Stimulated activated CD8-positive, alpha-beta memory T cell treated with anti-CD3 and anti-CD28 coated beads, Interleukin-4, amount 100 ng/mL, for 24 hours (primary cell): ENCODE measurements around the gene ARHGEF19.
A peak's percentile ranks its signal among the peaks of the same experiment; 100 is the strongest.
"Not testable (repeated sequence)": the region's sequence is repeated elsewhere in the genome, so short reads cannot be mapped to it uniquely, and the experiment has no call there.

Experiments used
- DNase-seq: peaks from one replicate; pipeline ENCODE4 v3.0.0-alpha.2; 2020; ENCODE audit warnings: low read depth

Gene ARHGEF19

GRCh38 chr1:16181887-16182719 is 30.3 kb downstream of the ARHGEF19 start:
- DNase-seq, result no peak

- no peak for DNase-seq
Observed at GRCh38 chr1:16180291-16180824, 32.1 kb downstream of the ARHGEF19 start.

DNA sequence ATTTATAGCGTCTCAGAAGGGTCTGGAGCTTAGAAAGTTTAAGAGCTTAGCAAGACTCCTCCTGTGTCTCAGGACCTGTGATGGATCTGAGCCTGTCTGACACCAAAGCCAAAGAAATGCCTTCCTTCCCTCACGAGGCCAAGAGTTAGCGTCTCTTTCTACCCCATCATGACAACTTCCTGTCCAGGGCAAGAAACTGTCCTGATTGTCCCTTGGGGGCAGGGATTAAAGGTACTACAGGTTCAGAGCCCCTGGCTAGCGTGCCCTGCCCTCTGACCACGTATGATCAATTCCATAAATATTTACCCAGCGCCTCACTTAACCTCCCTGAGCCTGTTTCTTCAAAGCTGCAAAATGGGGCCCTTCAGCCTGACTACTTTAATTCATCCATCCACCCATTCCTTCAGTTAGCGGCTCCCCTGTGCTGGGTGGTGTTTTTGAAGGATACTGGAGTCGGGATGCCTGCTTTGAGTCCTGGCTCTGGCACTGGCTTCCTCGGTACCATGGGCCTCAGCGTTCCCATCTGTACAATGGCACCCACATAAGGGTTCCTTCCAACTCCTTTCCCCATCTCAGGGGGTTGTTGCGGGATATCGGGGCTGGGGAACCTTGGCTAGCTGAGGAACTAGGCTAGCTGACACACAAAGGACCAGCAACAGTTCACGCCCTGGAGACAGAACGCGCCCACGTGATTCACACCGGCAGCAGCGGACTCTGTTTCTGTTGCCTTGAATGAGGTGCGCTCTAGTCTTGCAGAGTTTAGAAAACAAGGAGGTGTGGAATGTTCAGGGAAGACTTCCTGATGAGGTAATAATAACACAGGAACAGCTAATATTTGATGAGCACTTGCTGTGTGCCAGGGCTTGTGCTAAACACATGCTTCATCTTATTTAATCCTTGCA is 33.6 kb downstream of the ARHGEF19 start:
- no peak for DNase-seq

- DNase-seq, result no peak
Observed at GRCh38 chr1:16177306-16177705, 35.1 kb downstream of the ARHGEF19 start.

DNA sequence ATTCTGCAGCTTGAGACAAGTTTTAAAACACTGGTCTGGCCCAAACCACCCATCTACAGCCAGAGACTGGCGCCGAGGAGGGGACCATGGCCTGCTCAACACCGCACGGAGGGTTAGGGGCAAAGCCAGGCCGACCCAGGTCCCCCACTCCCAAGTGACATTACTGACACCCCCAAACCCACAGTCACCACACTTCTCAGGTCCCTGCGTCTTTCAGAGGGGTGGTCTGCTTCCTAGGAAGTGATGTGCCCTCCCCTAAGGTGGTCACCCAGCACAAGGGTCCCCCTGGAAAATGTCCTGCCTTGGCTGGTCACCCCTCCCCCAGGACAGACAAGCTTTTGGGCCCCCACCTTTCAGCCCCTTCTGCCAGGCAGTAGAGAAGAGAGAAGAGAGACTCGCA is 35.8 kb downstream of the ARHGEF19 start:
- DNase-seq, result no peak

GRCh38 chr1:16175610-16176553 is 36.6 kb downstream of the ARHGEF19 start:
- no peak for DNase-seq

GRCh38 chr1:16174886-16175598 is 37.4 kb downstream of the ARHGEF19 start:
- DNase-seq, result no peak

- no peak for DNase-seq
Observed at GRCh38 chr1:16174261-16174868, 38.1 kb downstream of the ARHGEF19 start.

- DNase-seq, result no peak
Observed at GRCh38 chr1:16173447-16174260, 38.8 kb downstream of the ARHGEF19 start.

DNA sequence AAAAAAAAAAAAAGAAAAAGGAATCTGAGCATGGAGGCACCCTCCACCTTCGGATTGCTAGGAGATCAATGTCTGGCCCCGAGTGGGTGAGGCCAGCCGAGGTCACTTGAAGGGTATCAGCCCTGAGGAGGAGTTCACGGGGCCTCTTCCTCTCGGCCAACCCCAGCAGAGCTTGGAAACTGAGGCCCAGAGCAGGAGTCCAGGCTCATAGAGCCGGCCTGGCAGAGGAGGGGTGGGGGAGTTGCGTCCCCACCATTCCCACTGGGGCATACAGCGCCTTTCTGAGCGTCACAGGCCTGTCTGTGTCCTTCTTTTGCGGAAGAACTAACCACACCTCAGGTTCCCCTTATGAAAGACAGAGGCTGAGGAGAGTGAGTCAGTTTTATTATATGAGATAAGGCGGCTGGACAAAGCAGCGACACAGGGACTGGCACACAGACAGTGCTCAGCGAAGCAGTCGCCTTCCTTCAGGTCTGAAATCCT is 39.4 kb downstream of the ARHGEF19 start:
- no peak for DNase-seq

DNA sequence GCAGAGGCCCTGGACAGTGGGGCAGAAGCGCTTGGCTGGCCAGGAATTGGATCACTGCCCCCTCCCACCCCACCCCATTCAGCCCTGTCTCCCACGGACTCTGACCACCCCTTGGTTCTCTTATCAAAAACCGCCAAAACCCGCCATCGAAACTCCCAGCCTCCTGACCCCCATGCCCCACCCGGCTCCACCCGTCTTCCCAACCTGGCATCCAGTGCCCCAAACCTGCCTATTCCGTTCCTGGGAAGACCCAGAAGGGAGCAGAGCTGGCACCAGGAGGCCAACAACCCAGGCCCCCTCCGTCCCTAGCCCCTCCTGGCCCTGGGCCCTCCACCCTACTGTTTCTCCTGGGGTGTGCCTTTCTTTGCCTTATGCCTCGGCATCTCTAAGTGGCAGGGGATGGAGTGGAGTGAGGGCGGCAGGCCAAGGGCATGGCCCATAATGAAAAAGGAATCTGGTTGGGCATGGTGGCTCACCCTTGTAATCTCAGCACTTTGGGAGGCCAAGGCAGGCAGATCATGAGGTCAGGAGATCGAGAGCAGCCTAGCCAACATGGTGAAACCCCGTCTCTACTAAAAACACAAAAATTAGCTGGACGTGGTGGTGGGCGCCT is 40.1 kb downstream of the ARHGEF19 start:
- DNase-seq, result no peak

GRCh38 chr1:16171314-16172151 is 40.9 kb downstream of the ARHGEF19 start:
- no peak for DNase-seq

DNA sequence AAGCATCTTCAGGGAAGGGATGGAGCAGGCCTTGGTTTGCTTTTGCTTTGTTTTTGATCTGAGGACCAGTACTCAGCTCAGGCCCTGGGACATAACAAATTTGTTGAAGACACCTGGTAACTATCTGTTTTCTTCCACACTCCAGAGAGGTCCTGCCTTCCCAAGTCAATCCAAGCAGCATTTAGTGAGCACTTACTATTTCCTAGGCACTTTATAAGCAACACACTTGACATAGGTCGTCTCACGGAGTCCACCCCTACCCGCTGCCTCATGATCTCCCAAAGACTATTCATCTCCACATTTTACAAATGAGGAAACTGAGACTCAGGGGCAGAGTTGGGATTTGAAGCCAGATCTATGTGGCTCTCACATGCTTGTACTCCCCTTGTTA is 42.2 kb downstream of the ARHGEF19 start:
- no peak for DNase-seq

DNA sequence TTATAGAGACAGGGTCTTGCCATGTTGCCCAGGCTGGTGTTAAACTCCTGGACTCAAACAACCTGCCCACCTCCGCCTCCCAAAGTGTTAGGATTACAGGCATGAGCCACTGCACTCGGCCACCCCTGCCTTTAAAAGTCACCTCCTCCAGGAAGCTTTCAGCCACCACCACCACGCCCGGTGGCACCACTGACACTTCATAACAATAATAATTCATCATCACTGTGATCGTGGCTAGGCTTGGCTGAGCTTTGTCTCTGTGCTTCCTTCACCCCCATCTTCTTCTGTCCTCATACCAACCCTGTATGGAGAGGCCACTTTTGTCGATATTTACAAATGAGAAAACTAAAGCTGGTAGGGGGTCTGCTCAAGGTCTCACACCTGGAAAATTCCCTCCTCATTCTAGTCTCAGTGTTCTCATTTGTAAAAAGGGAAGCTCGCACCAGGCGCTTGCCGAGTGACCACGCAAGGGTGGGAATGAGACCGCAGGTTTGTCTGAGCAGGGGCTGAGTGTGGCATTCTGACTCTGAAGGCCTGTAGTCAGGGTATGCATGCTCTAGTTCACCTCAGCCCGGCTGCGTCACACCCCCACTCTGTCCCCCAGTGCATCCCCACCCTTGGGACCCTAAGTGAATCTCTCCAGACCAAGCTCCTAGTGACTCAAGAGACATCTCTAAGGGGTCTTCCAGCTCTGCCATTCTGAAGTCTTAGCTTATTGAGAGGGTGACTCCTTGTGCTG is 43.7 kb downstream of the ARHGEF19 start:
- DNase-seq, result no peak

DNA sequence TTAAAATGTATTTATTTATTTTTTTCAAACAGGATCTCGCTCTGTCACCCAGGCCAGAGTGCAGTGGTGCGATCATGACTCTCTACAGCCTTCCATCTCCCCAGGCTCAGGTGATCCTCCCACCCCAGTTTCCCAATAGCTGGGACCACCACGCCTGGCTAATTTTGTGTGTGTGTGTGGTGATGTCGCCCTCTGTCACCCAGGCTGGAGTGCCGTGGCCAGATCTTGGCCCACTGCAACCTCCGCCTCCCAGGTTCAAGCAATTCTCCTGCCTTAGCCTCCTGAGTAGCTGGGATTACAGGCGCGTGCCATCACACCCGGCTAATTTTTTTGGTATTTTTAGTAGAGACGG is 44.3 kb downstream of the ARHGEF19 start:
- not testable (repeated sequence) for DNase-seq

DNA sequence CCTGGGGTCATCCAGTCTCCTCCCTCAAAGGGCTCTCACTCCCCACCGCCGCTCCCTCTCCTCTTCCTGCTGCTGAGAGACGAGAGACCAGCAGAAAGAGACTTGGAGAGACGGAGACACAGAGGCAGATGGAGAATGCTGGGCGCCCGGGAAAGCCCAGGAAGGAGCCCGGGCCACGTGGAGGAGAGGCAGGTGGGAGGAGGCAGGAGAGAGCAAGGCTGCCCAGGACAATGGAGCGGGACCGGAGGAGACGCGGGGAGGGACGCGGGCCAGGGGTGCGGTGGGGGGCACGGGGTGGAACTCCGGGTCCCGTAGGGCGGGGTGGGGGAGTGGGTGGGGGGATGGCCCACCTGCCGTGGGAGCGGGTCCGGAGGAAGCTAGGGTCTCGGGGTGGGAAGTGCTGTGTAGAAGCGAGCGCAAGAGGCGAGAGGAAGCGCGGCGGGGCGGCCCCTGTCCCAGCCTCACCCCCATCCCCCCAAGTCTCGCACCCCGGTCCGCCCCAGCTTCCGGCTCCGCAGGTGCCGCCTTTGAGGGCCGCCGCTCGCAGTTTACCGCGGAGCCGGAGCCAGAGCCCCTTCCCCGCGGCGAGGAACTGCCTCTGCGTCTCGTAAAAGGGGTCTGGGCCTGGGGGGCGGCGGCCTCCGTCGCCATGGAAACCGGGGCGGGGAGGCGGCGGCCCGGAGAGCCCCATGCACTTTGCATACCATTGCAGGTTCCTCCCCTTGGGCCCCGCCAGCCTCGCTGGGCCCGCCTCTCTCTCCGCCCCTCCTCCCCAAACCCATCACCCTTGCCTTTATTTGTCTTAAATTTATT is 44.9 kb downstream of the ARHGEF19 start:
- peak; percentile 35 for DNase-seq

GRCh38 chr1:16166117-16166516 is 46.3 kb downstream of the ARHGEF19 start:
- no peak for DNase-seq
